Measurements from ENCODE around the gene TRABD2B. TPM values are rescaled to one million over a fixed set of nuclear protein-coding genes. Genes with fewer than 3 reads are reported as not detected.

The TRABD2B gene
- total RNA-seq, 2 donors from 2014 or later: 3.1 to 8.1 TPM

DNA sequence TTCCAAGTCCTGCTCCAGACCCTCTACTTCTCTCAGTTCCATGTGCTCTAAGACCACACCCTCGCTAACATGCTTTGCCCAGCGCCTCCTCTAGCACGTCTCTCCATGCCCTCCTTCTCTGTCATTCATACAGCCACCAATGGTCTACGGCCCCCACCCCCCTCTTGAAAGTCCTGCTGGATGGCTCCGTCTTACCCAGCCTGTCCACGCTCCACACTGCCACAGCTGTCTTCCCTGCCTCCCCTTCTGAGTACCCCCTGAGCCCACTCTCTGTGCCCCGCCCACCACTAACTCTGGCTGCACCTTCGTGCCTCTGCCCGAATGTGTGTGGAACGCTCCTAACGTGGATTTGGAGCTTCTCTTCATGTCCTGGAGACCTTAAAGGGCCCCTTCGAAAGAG is 244.6 kb downstream of the TRABD2B start:
- TF ChIP-seq, protein P1, sequence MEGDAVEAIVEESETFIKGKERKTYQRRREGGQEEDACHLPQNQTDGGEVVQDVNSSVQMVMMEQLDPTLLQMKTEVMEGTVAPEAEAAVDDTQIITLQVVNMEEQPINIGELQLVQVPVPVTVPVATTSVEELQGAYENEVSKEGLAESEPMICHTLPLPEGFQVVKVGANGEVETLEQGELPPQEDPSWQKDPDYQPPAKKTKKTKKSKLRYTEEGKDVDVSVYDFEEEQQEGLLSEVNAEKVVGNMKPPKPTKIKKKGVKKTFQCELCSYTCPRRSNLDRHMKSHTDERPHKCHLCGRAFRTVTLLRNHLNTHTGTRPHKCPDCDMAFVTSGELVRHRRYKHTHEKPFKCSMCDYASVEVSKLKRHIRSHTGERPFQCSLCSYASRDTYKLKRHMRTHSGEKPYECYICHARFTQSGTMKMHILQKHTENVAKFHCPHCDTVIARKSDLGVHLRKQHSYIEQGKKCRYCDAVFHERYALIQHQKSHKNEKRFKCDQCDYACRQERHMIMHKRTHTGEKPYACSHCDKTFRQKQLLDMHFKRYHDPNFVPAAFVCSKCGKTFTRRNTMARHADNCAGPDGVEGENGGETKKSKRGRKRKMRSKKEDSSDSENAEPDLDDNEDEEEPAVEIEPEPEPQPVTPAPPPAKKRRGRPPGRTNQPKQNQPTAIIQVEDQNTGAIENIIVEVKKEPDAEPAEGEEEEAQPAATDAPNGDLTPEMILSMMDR (IDR thresholded peaks at IDR 0.05): no peak
- Histone ChIP-seq H3K27me3 (no peaks in the 10 kb centered on the region), H3K36me3 (no peaks in the 10 kb centered on the region), H3K4me1 (no peaks in the 10 kb centered on the region), H3K4me3 (no peak overlapping the region), H3K9me3 (no peaks in the 10 kb centered on the region), H3K27ac (no peak overlapping the region)
- peak; percentile 36 for DNase-seq (ENCODE audit: low spot score)

DNA sequence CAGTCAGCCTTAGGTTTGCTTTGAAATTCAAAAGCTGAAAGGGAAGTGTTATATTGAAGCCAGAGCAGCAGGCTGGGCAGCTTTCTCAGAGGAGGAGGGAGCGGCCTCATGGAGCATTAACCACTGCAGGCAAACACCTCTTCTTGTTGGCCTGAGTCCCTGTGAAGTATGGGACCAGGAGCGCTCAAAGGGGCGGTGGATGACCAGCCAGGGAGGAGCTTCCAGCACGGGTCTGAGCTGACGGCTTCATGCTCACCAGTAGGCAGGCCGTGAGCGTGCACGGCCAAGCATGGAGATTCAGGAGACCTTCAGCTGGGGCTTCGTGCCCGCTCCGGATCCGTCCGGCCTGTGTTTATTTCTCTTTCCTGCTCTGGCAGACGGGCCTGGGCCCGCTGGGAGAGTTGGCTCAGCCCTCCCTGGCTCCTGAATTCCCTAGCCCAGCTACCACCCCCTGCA is 245.2 kb downstream of the TRABD2B start:
- DNase-seq (ENCODE audit: low spot score): peak; percentile 58
- Histone ChIP-seq H3K27ac (no peak overlapping the region), H3K36me3 (no peaks in the 10 kb centered on the region), H3K27me3 (no peaks in the 10 kb centered on the region), H3K4me1 (no peaks in the 10 kb centered on the region), H3K4me3 (no peak overlapping the region), H3K9me3 (no peaks in the 10 kb centered on the region)
- TF ChIP-seq, protein P1 (IDR thresholded peaks at IDR 0.05): no peak

DNA sequence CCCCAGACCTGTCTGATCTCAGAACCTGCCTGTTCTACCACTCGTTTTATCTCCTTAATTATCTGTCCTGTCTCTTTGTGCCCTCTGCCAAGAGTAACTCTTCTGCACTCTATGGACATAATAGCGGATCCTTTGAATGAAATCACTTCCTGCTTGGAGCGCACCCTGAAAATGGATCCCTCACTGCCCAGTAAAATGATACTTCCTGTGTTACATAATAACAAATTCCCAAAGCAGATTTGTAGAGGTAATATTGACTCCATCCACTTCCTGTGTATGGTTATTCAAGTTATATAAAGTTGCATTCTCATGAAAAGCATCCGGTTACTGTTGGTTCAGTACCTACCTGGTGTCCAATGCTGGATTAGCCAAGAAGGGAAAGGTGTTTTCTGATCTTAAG is 246.0 kb downstream of the TRABD2B start:
- H3K36me3 ChIP-seq: no peaks in the 10 kb centered on the region
- no peaks in the 10 kb centered on the region for H3K27me3 ChIP-seq
- H3K4me1 ChIP-seq: no peaks in the 10 kb centered on the region
- H3K4me3 ChIP-seq: no peak overlapping the region
- TF ChIP-seq, protein P1 (IDR thresholded peaks at IDR 0.05): no peak
- no peak overlapping the region for H3K27ac ChIP-seq
- H3K9me3 ChIP-seq: no peaks in the 10 kb centered on the region
- no peak for DNase-seq (ENCODE audit: low spot score)

DNA sequence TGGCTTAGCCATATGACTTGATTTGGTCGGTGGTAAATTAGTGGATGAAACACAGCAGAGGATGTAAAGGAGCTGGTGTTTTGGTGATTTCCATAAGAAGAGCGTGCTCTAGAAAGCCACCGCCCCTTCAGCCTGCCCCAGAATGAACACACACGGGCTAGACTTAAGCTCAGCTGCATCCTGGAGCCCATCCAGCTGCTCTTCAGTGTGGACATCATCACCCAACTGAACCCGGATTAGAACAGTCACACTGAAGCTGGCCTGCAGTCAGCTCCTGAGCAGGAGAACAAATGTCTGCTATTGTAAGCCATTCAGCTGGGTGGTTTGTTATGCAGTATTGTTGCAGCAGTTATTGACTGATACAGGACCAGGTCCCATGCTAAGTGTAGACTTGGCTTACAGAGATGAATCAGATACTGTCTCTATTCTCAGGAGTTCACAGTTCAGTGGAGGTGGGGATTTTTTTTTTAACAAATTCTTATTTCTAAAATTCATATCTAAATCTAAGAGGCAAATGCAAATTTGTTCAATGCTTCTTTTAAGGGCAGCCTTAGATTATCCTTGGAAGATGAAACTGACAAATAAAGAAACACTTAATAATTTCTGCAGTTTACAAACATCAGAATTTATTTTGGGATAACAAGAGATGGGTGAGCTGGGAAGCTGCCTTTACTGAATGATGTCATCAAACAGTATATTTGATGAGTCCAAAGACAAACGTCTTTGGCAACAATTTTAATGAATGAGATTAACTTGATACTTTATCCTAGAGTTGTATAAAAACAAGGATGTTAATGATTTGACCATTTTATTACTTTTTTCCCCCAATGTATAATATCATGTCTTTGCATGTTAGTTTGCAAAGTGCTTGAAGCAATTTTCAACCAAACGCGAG is 251.2 kb downstream of the TRABD2B start:
- no peaks in the 10 kb centered on the region for H3K36me3 ChIP-seq
- no peaks in the 10 kb centered on the region for H3K9me3 ChIP-seq
- H3K27me3 ChIP-seq: no peaks in the 10 kb centered on the region
- H3K27ac ChIP-seq: no peak overlapping the region
- no peak for DNase-seq (ENCODE audit: low spot score)
- H3K4me3 ChIP-seq: no peak overlapping the region
- H3K4me1 ChIP-seq: no peaks in the 10 kb centered on the region
- TF ChIP-seq, protein P1 (IDR thresholded peaks at IDR 0.05): no peak

DNA sequence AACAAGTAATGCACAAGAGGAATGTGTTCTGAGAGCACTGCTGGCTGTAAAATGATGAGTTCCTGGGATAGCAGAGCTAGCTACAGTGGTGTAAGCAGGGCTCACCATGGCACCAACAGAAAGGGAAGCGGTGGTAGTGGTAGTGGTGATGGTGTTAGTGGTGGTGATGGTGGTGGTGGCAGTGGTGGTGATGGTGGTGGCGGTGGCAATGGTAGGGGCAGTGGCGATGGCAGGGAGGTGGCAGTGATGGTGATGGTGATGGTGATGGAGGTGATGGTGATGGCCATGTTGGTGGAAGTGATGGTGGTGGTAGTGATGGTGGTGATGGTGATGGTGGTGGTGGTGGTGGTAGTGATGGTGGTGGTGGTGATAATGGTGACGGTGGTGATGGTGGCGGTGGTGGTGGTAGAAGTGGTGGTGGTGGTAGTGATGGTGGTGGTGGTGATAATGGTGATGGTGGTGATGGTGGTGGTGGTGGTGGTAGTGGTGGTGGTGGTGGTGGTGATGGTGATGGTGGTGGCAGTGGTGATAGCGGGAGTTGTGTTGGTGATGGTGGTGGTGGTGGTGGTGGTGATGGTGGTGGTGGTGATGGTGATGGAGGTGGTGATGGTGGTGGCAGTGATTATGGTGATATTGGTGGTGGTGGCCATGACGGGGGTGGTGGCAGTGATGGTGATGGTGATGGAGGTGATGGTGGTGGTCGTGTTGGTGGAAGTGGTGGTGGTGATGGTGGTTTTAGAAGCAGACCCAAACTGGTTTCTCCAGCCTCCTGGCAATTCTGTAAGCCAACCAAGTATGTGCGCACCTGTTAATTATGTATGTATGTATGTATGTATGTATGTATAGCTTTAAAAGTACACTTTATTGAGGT is 254.1 kb downstream of the TRABD2B start:
- Histone ChIP-seq H3K36me3 (no peaks in the 10 kb centered on the region), H3K4me3 (no peak overlapping the region), H3K9me3 (no peaks in the 10 kb centered on the region), H3K27me3 (no peaks in the 10 kb centered on the region), H3K4me1 (no peaks in the 10 kb centered on the region), H3K27ac (no peak overlapping the region)
- no peak for DNase-seq (ENCODE audit: low spot score)
- TF ChIP-seq, protein P1 (IDR thresholded peaks at IDR 0.05): no peak
